ENCODE data around the gene ARHGAP44.

DNA sequence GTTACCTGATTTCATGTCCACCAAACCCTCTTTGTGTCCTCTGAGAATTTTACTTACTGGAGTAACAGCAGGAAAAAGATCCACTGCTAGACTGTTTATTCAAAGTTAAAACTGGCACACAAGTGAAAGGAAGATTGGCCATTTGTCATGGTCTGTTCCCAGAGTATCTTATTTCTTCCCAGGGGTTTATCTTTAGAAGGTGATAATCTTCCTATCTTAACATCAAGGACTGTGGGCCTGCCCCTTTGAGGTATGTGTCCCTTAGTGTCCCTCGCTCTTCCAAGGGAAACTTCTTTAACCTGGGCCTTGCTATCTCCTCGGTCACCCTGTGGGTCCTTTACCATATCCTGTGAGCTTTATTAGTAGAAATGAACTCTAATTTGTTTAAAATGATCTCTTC lies 49.7 kb downstream of the ARHGAP44 start:
- no peak for TF ChIP-seq TRIM28 (IDR thresholded peaks at IDR 0.05; ENCODE audit: borderline replicate concordance, low read length)
- no peak for TF ChIP-seq KLF16 (tag by site-specific recombination; IDR thresholded peaks at IDR 0.05)
- TF ChIP-seq, protein P1, sequence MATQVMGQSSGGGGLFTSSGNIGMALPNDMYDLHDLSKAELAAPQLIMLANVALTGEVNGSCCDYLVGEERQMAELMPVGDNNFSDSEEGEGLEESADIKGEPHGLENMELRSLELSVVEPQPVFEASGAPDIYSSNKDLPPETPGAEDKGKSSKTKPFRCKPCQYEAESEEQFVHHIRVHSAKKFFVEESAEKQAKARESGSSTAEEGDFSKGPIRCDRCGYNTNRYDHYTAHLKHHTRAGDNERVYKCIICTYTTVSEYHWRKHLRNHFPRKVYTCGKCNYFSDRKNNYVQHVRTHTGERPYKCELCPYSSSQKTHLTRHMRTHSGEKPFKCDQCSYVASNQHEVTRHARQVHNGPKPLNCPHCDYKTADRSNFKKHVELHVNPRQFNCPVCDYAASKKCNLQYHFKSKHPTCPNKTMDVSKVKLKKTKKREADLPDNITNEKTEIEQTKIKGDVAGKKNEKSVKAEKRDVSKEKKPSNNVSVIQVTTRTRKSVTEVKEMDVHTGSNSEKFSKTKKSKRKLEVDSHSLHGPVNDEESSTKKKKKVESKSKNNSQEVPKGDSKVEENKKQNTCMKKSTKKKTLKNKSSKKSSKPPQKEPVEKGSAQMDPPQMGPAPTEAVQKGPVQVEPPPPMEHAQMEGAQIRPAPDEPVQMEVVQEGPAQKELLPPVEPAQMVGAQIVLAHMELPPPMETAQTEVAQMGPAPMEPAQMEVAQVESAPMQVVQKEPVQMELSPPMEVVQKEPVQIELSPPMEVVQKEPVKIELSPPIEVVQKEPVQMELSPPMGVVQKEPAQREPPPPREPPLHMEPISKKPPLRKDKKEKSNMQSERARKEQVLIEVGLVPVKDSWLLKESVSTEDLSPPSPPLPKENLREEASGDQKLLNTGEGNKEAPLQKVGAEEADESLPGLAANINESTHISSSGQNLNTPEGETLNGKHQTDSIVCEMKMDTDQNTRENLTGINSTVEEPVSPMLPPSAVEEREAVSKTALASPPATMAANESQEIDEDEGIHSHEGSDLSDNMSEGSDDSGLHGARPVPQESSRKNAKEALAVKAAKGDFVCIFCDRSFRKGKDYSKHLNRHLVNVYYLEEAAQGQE (tag by site-specific recombination; IDR thresholded peaks at IDR 0.05) = no peak
- no peak for TF ChIP-seq ZNF701 (tag by site-specific recombination; IDR thresholded peaks at IDR 0.05)

All from HEK293 (cell line).